GM21526 (cell line): Measurements from ENCODE around the gene MXI1.
A peak's percentile ranks its signal among the peaks of the same experiment; 100 is the strongest.

Experiments used
- ATAC-seq: cut with Tn5 transposase; IDR thresholded peaks from one replicate; pipeline ENCODE4 v1.9.1; 2021; ENCODE audit warnings: moderate library complexity; ENCODE audit not compliant: unreplicated experiment, low FRiP score

Gene MXI1

GRCh38 chr10:110212119-110213006 is 5.0 kb downstream of the MXI1 start:
- ATAC-seq = no peak

GRCh38 chr10:110214371-110214826 is 7.0 kb downstream of the MXI1 start:
- ATAC-seq = no peak

GRCh38 chr10:110215286-110216170 is 8.1 kb downstream of the MXI1 start:
- ATAC-seq = no peak

GRCh38 chr10:110216240-110216639 is 8.8 kb downstream of the MXI1 start:
- no peak for ATAC-seq

- no peak for ATAC-seq
These were observed 9.7 kb downstream of the MXI1 start for GRCh38 chr10:110216942-110217661.

- ATAC-seq = no peak
These were observed 10.2 kb downstream of the MXI1 start for GRCh38 chr10:110217662-110218008.

- ATAC-seq = no peak
These were observed 11.2 kb downstream of the MXI1 start for GRCh38 chr10:110218632-110219031.

- no peak for ATAC-seq
These were observed 12.5 kb downstream of the MXI1 start for GRCh38 chr10:110219884-110220283.

GRCh38 chr10:110220398-110220797 is 13.0 kb downstream of the MXI1 start:
- no peak for ATAC-seq

- no peak for ATAC-seq
These were observed 13.8 kb downstream of the MXI1 start for GRCh38 chr10:110221044-110221720.

- ATAC-seq = no peak
These were observed 14.4 kb downstream of the MXI1 start for GRCh38 chr10:110221721-110222261.

GRCh38 chr10:110222641-110223297 is 15.4 kb downstream of the MXI1 start:
- ATAC-seq = no peak

- no peak for ATAC-seq
These were observed 16.0 kb downstream of the MXI1 start for GRCh38 chr10:110223298-110223925.

GRCh38 chr10:110224992-110225391 is 17.6 kb downstream of the MXI1 start:
- ATAC-seq = no peak

- ATAC-seq = peak; percentile 11
These were observed 18.0 kb downstream of the MXI1 start for GRCh38 chr10:110225441-110225755.

GRCh38 chr10:110225756-110226542 is 18.5 kb downstream of the MXI1 start:
- peak; percentile 78 for ATAC-seq

GRCh38 chr10:110226543-110226925 is 19.1 kb downstream of the MXI1 start:
- ATAC-seq = no peak

GRCh38 chr10:110226926-110227641 is 19.7 kb downstream of the MXI1 start:
- ATAC-seq = no peak
